ENCODE measurements around the gene VCL. TPM values are rescaled to one million over a fixed set of nuclear protein-coding genes. Genes with fewer than 3 reads are reported as not detected.
A peak's percentile ranks its signal among the peaks of the same experiment; 100 is the strongest.

VCL gene
- total and polyA plus RNA-seq, 9 of the 15 experiments (the other 6 are each of a cell fraction or from before 2014, with no cell fraction given) = 29.8 to 186 (median 76.4) TPM

DNA sequence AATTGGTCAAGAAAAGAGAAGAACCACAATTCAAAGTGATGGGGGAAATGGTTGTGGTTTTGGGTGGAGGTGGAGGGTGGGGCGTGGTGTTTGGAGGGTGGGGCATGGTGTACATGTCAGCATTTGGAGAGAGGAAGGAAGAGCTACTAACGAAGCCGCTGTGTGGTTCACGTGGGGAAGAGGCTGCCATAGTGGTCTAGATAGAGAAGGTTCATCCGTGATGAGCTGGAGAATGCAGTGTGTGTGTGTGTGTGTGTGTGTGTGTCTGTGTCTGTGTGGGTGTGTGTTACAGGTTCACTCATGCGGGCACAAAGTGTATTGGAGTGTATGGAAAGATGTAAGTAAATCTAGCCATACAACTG lies 6.1 kb upstream of the VCL start (continued):
- TF ChIP-seq ZNF589 (CRISPR knock-in tag; IDR thresholded peaks at IDR 0.05; ENCODE audit: low read depth) (peak; percentile 72; the same call in 1 of the 2 replicates), ZFPM2 (CRISPR knock-in tag; IDR thresholded peaks at IDR 0.05) (no peak), ZNF354B (CRISPR knock-in tag; IDR thresholded peaks at IDR 0.05) (no peak), ZBTB17 (CRISPR knock-in tag; IDR thresholded peaks at IDR 0.05) (0 out of 2 replicates have a peak, but pooled peaks have one; percentile 36), SETDB1 (IDR thresholded peaks at IDR 0.05; ENCODE audit: low read length) (no peak), LARP7 (IDR thresholded peaks at IDR 0.05) (peak; percentile 98; the same call in 1 of the 2 replicates), TAF1 (IDR thresholded peaks at IDR 0.05; ENCODE audit: control insufficient read depth, extremely low read depth, insufficient read depth, low read length, severe bottlenecking) (peak; percentile 29), PML (IDR thresholded peaks at IDR 0.05; ENCODE audit: low read length) (0 out of 2 replicates have a peak, but pooled peaks have one; percentile 12), KDM2B (CRISPR knock-in tag; IDR thresholded peaks at IDR 0.05) (no peak), NFATC3 (IDR thresholded peaks at IDR 0.05) (no peak), ZNF224 (CRISPR knock-in tag; IDR thresholded peaks at IDR 0.05) (no peak), ZEB2 (IDR thresholded peaks at IDR 0.05) (peak; percentile 67), FOXK2 (conservative IDR thresholded peaks at IDR 0.05 in 1 of 2, IDR thresholded peaks at IDR 0.05 in 1 of 2; ENCODE audit: low read depth in 2 of 2) (peak; percentile 38 to 58; a peak in 3 of 4 replicates), ZNF316 (IDR thresholded peaks at IDR 0.05) (peak; percentile 63; the same call in 1 of the 2 replicates), BHLHE40 (IDR thresholded peaks at IDR 0.05; ENCODE audit: low read length) (peak; percentile 60; the same call in 1 of the 2 replicates), PRMT5 (CRISPR knock-in tag; IDR thresholded peaks at IDR 0.05) (no peak), ESRRA (IDR thresholded peaks at IDR 0.05; ENCODE audit: borderline replicate concordance, low read depth) (peak; percentile 63; the same call in 1 of the 2 replicates), NFE2L1 (tag; IDR thresholded peaks at IDR 0.05; ENCODE audit: borderline replicate concordance, low read depth) (no peak), POLR3A (IDR thresholded peaks at IDR 0.05; ENCODE audit: borderline replicate concordance, extremely low read depth, insufficient read depth, insufficient read length) (no peak), FIP1L1 (IDR thresholded peaks at IDR 0.05; ENCODE audit: low read depth, low read length, poor library complexity, severe bottlenecking) (no peak), ZNF324 (CRISPR knock-in tag; IDR thresholded peaks at IDR 0.05) (no peak), NFIX (CRISPR knock-in tag; IDR thresholded peaks at IDR 0.05; ENCODE audit: low read depth) (no peak)
- TF ChIP-seq, protein P1, sequence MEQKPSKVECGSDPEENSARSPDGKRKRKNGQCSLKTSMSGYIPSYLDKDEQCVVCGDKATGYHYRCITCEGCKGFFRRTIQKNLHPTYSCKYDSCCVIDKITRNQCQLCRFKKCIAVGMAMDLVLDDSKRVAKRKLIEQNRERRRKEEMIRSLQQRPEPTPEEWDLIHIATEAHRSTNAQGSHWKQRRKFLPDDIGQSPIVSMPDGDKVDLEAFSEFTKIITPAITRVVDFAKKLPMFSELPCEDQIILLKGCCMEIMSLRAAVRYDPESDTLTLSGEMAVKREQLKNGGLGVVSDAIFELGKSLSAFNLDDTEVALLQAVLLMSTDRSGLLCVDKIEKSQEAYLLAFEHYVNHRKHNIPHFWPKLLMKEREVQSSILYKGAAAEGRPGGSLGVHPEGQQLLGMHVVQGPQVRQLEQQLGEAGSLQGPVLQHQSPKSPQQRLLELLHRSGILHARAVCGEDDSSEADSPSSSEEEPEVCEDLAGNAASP (IDR thresholded peaks at IDR 0.05) = no peak
- TF ChIP-seq, protein P2, sequence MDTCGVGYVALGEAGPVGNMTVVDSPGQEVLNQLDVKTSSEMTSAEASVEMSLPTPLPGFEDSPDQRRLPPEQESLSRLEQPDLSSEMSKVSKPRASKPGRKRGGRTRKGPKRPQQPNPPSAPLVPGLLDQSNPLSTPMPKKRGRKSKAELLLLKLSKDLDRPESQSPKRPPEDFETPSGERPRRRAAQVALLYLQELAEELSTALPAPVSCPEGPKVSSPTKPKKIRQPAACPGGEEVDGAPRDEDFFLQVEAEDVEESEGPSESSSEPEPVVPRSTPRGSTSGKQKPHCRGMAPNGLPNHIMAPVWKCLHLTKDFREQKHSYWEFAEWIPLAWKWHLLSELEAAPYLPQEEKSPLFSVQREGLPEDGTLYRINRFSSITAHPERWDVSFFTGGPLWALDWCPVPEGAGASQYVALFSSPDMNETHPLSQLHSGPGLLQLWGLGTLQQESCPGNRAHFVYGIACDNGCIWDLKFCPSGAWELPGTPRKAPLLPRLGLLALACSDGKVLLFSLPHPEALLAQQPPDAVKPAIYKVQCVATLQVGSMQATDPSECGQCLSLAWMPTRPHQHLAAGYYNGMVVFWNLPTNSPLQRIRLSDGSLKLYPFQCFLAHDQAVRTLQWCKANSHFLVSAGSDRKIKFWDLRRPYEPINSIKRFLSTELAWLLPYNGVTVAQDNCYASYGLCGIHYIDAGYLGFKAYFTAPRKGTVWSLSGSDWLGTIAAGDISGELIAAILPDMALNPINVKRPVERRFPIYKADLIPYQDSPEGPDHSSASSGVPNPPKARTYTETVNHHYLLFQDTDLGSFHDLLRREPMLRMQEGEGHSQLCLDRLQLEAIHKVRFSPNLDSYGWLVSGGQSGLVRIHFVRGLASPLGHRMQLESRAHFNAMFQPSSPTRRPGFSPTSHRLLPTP (IDR thresholded peaks at IDR 0.05; ENCODE audit: borderline replicate concordance, extremely low read depth, insufficient read length) = no peak
- TF ChIP-seq, protein P3, sequence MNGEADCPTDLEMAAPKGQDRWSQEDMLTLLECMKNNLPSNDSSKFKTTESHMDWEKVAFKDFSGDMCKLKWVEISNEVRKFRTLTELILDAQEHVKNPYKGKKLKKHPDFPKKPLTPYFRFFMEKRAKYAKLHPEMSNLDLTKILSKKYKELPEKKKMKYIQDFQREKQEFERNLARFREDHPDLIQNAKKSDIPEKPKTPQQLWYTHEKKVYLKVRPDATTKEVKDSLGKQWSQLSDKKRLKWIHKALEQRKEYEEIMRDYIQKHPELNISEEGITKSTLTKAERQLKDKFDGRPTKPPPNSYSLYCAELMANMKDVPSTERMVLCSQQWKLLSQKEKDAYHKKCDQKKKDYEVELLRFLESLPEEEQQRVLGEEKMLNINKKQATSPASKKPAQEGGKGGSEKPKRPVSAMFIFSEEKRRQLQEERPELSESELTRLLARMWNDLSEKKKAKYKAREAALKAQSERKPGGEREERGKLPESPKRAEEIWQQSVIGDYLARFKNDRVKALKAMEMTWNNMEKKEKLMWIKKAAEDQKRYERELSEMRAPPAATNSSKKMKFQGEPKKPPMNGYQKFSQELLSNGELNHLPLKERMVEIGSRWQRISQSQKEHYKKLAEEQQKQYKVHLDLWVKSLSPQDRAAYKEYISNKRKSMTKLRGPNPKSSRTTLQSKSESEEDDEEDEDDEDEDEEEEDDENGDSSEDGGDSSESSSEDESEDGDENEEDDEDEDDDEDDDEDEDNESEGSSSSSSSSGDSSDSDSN (IDR thresholded peaks at IDR 0.05; ENCODE audit: borderline replicate concordance in 1 of 2, low read depth in 2 of 2, low read length in 2 of 2) = 0 out of 4 replicates have a peak, but pooled peaks of 1 of the 2 experiments have one; percentile 51

Data from K562 (cell line).